Skin epidermis (tissue), 12 donors: ENCODE results near the gene ZNF76.

Source experiments
- H3K27ac ChIP-seq, 21 experiments: fragments of 200-600 bp; sonication (generic) in 11 of 21; one replicate each; pipeline ENCODE4 v1.5.0; 2020; ENCODE audit warnings: mild to moderate bottlenecking in 3 of 21, inconsistent platforms in 2 of 21, moderate library complexity in 2 of 21
- H3K4me3 ChIP-seq, 7 experiments: fragments of 200-600 bp; sonication (generic) in 2 of 7; one replicate each; pipeline ENCODE4 v1.5.0; 2020; ENCODE audit warnings: inconsistent platforms in 2 of 7, mild to moderate bottlenecking in 2 of 7, moderate library complexity in 1 of 7

Gene ZNF76

GRCh38 chr6:35259194-35259947, at the start of gene ZNF76:
Gene ZNF76, plus strand, starts transcription at chr6:35259735. Its CDS starts 21,417 bp downstream, at chr6:35281152.
- H3K4me3 ChIP-seq: peak within 1 kb of the TSS; percentile 65 to 94 (median 78)

DNA sequence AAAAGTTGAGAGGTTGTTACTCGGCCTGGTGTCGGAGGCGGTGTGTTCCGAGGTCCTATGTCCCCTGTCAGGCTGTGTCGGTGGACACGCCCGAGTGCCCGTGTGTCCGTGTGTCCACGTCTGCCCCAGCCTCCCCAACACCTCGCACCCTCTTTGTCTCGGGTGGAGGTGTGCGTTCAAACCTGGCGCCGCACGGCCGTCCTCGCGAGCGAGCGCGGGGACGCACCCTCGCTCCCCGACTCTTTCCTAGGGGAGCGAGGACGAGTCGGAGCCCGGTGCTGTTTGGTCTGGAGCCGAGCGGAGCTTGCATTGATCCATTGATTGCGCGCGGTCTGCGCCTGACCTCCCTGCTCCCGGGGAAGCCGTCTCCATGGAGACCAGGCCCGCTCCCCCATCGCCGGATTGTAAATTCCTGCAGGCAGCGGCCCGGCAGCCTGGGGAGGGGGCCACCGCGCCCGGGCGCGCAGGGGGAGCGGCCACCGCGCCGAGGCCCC, 46.2 kb upstream of the ZNF76 start:
- Histone ChIP-seq H3K4me3 (peak overlapping the region; percentile 25 to 53 (median 35)), H3K27ac (no peak overlapping the region)

More at GRCh38 chr6:35259194-35259947, at the start of gene ZNF76:
- peak within 1 kb of the TSS; percentile 84 to 99 (median 97) for H3K27ac ChIP-seq

DNA sequence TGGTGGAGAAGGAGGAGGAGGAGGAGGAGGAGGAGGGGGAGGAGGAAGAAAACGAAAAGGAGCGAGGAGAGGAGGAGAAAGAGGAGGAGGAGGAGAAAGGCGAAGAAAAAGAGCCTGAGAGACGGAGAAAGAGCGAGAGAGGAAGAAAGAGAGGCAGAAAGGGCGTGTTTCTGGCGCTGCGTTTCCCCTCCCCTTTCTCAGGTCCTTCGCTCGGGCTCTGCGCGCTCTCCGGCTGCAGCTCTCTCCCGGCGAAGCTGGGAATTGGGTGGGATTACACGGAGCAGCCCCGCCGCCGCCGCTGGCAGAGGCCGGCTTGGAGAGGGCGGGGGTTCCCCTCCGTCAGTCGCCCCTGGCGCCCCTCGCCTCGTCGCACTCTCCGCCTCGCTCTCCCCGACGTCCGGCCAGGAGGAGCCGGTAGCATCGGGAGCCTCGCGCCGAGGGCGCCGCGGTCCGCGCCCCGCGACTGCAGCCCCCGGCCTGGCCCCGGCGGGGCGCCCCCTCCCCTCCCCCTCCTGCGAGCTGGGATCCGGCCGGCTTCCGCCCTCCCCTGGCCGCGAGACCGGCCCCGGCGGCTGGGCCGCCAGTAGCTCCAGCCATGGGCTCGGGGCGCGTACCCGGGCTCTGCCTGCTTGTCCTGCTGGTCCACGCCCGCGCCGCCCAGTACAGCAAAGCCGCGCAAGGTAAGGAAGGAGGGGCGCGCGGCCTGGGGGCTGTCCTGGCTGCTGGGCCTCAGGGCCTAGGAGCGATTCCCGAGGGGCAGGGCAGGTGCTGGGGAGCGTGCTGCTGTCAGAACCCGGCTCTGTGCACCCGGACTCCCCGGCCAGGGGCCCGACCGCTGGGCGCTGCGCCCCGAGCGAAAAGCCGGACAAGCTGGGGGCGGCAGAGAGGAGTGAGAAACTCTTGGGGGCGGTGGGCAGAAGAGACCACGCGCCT, 45.4 kb upstream of the ZNF76 start, which contains the start of gene SCUBE3:
SCUBE3 (plus strand) TSS at position 133 of the 933 bp plus-strand sequence; CDS start at position 596, 463 bp downstream.
- Histone ChIP-seq H3K27ac (no peak within 1 kb of the TSS), H3K4me3 (peak within 1 kb of the TSS; percentile 25 to 53 (median 35))

DNA sequence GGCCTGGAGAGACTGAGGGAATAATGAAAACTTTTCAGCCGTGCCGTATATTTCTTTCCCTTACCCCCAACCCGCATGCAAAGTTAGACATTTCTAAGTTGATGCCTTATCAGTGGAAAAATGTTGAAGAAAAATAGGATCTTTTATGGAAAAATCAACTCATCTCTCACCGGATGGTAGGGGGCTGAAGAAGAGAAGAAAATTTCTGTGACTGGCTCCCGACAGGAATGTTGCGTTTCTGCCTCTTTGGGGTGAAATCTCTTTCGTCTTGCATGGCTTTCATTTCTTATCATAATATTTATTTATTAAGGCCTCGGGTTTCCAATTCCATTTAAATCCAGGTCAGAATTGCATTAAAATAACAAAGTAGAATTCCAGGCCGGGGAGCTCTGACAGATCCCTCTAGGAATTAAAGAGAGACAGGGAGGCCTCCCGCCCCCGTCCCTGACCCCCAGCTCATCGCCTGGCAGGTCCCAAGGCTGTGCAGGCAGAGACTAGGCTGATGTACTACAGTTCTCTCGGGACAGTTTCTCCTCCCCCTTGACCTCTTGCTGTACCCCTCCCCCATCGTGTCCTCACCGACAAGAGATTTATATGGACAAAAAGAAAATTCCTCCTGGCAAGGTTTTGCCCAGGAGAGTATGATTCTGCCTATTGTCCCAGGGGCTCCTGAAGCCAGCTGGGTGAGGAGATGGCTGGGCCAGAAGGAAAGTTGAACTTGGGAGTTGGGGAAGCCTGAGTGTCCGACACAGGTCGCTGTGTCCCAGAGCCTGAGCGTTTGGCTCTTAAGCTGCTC, 44.5 kb upstream of the ZNF76 start:
- Histone ChIP-seq H3K27ac (no peak overlapping the region), H3K4me3 (peak overlapping the region in 1 of 7 experiments; percentile 52)

DNA sequence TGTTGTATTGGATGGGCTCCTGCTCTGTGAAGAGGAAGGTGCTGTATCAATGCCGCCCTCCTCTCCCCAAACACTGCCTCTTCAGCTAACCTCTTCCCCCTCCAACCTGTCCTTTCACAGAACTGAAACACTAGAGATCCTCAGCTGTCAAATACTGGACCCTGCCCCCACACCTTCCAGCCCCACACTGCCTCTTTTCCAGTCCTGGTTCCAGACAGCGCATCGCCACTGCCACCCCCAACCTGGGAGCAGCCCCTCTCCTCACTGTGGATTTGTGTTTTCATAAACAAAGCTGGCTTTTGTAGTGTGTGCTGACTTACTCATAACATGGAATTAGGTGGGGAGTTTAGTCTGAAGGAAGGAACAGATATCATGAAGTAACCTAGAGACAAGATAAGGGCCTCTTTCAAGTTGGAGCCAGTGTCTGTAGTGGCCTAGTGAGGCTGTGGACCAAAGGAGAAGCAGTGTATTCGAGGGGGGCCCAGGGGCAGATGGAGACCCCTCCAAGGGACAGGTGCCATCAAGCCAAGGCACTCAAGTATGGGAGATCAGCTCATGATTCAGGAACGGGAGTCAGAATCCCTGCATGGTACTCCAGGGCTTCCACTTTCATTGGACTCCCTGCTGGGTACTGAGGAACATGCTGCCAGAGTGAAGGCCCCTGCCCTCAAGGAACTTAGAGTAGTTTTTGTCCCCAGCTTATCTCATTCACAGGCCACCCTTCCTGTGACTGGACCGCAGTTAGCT, 43.7 kb upstream of the ZNF76 start:
- Histone ChIP-seq H3K27ac (no peak overlapping the region), H3K4me3 (no peak overlapping the region)

GRCh38 chr6:35216412-35216732, 43.2 kb upstream of the ZNF76 start:
- H3K4me3 ChIP-seq: no peak overlapping the region
- H3K27ac ChIP-seq: no peak overlapping the region

DNA sequence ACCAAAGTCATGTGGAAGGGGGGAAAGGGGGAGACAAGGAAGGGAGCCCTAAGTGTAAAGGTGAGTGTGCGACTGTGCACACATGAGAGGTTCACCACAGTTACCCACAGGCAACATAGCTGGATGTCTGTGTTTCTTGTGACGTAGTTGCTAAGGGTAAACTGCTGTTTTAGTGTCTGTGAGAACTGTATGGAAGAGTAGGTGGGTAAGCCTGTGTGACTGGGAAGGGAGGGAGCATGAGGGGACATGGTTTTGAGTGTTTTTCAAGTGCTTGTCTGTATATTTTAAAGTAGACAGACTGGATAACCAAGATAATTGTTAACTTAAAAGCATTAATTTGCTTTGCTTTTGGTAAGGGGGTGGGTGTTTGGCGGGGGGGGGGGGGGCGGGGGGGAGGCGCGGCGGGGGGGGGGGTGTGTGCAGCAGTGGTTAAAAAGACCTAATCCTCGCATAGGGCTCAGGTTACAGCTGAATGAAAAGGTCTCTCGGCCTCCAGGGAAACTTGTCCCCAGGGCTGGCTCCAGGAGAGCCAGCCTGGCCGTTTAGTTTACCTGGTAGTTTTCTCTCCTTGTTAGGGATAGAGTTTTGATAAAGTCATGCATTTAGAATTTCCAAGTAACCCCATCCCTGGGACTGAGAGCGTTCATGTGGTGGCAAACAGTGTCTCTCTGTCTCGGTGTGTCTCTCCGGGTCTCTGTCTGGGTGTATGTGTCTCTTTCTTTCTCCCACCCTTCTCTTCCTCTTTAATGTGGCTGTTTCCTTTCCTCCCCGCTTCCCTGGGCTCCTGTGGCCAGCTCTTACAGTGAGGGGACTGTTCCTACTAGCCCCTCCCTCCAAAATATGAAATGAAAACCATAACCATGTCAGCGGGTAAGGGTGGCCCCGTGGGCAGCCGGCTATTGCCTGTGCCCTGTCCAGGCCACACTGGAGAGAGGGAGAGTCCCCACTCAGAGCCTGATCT, 42.4 kb upstream of the ZNF76 start:
- H3K4me3 ChIP-seq: no peak overlapping the region
- no peak overlapping the region for H3K27ac ChIP-seq

GRCh38 chr6:35218021-35218420, 41.5 kb upstream of the ZNF76 start:
- H3K4me3 ChIP-seq: no peak overlapping the region
- H3K27ac ChIP-seq: no peak overlapping the region

- H3K27ac ChIP-seq: no peak overlapping the region
- no peak overlapping the region for H3K4me3 ChIP-seq
These were observed 41.1 kb upstream of the ZNF76 start for GRCh38 chr6:35218456-35218855.

GRCh38 chr6:35219683-35220326, 39.7 kb upstream of the ZNF76 start:
- H3K27ac ChIP-seq: no peak overlapping the region
- H3K4me3 ChIP-seq: no peak overlapping the region

DNA sequence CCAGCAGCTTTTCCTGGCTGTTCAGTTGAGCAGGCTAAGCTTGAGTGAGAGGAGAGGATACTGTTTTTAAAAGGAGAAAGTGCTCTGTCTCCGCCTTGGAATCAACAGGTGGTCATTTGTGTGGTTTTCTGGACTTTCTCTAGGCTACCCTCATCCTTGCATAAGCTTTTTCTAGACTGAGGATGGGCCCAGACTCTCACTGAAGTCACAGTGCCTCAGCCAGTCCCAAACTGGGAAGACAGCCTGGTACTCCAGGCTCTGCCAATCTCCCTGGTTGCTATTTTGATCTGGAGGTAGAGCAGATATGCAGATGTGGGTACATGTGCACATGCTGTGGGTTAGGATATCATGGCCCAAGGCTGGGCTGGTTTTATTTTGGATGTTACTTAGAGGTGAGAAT, 38.8 kb upstream of the ZNF76 start:
- no peak overlapping the region for H3K27ac ChIP-seq
- H3K4me3 ChIP-seq: no peak overlapping the region

GRCh38 chr6:35223396-35223795, 36.1 kb upstream of the ZNF76 start:
- no peak overlapping the region for H3K27ac ChIP-seq
- H3K4me3 ChIP-seq: no peak overlapping the region

DNA sequence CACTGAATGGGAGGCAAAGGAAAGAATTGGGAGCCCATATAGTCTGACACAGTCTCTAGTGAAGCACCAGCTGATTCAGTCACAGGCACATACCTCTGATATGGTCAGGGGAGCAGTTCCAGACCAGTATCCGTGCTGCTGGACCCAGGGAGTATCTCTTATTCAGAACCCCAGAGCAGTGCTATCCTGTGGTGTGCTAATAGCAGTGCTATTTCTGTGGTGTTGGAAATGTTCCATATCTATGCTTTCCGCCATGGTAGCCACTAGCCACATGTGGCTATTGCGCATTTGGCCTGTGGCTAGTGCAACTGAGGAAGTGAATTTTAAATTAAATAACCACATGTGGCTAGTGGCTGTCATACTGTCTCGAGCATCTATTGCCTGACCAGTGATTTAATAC, 34.8 kb upstream of the ZNF76 start:
- no peak overlapping the region for H3K27ac ChIP-seq
- H3K4me3 ChIP-seq: no peak overlapping the region

DNA sequence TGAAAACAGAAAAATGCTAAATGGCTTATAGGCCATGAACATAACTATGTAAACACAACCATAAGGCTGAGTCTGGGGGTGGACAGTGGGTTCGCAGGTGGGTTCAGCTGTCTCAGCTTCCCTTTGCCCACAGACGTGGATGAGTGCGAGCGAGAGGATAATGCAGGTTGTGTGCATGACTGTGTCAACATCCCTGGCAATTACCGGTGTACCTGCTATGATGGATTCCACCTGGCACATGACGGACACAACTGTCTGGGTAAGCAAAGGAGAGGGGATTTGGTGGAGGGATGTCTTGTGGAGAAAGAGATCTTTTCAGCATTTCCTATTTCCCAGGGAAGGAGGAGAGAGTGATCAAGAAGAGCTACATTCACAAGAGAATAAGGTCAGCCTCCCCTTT, 31.1 kb upstream of the ZNF76 start:
- Histone ChIP-seq H3K4me3 (no peak overlapping the region), H3K27ac (no peak overlapping the region)

DNA sequence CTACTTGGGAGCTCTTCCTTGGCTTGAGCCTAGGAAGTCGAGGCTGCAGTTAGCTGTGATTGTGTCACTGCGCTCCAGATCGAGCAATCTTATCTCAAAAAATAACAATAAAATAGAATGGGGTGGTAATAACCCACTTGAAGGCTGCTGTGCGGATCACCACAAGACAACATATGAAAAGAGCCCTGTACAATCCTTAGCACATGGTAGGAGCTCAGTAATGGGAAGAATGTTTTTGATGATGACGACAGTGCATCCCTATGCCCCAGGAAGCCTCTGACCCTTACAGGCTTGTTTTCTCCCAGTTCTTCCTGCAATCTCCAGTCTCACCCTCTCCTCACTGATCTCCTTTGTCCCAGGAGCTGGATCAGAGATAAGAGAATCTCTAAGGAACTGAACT, 30.2 kb upstream of the ZNF76 start:
- Histone ChIP-seq H3K4me3 (no peak overlapping the region), H3K27ac (no peak overlapping the region)

GRCh38 chr6:35230498-35230897, 29.0 kb upstream of the ZNF76 start:
- Histone ChIP-seq H3K27ac (no peak overlapping the region), H3K4me3 (no peak overlapping the region)

- Histone ChIP-seq H3K4me3 (no peak overlapping the region), H3K27ac (no peak overlapping the region)
These were observed 28.6 kb upstream of the ZNF76 start for GRCh38 chr6:35230950-35231349.

- no peak overlapping the region for H3K27ac ChIP-seq
- no peak overlapping the region for H3K4me3 ChIP-seq
These were observed 28.0 kb upstream of the ZNF76 start for GRCh38 chr6:35231563-35231962.
